Muscle layer of colon (tissue), 2 donors: ENCODE measurements around the gene SDF4.

Experiments
- H3K27ac ChIP-seq: one replicate; pipeline ENCODE4 v1.7.0; 2013; ENCODE audit warnings: low read depth, mild to moderate bottlenecking, low read length, moderate library complexity
- H3K27me3 ChIP-seq, 2 donors: one replicate each; pipeline ENCODE4 v1.7.0; 2013; ENCODE audit warnings: low read length in 2 of 2, mild to moderate bottlenecking in 2 of 2; ENCODE audit not compliant: insufficient read depth in 2 of 2, control insufficient read depth in 1 of 2
- H3K36me3 ChIP-seq: one replicate; pipeline ENCODE4 v1.7.0; 2013; ENCODE audit warnings: mild to moderate bottlenecking, low read length; ENCODE audit not compliant: insufficient read depth
- H3K4me1 ChIP-seq: one replicate; pipeline ENCODE4 v1.7.0; 2013; ENCODE audit warnings: mild to moderate bottlenecking, low read length; ENCODE audit not compliant: insufficient read depth
- H3K4me3 ChIP-seq, 2 donors: one replicate each; pipeline ENCODE4 v1.7.0; 2013; ENCODE audit warnings: low read length in 2 of 2, low read depth in 1 of 2, mild to moderate bottlenecking in 1 of 2, moderate library complexity in 1 of 2
- H3K9ac ChIP-seq: one replicate; pipeline ENCODE4 v1.7.0; 2013; ENCODE audit warnings: low read length
- H3K9me3 ChIP-seq: one replicate; pipeline ENCODE4 v1.7.0; 2013; ENCODE audit warnings: mild to moderate bottlenecking, low read length
- donor health status: abdominal sarcoma.
- donor health status: Adenocarcinoma of cecum.

Gene SDF4

GRCh38 chr1:1183221-1183747, 48.5 kb downstream of the SDF4 start:
- Histone ChIP-seq H3K4me1 (no peaks in the 10 kb centered on the region), H3K27me3 (peaks cover 0 to 31% of the 10 kb centered on the region in 2 donors), H3K9ac (no peak overlapping the region), H3K9me3 (no peaks in the 10 kb centered on the region), H3K4me3 (no peak overlapping the region), H3K27ac (no peak overlapping the region), H3K36me3 (no peaks in the 10 kb centered on the region)

GRCh38 chr1:1182491-1183220, 49.1 kb downstream of the SDF4 start:
- H3K27ac ChIP-seq: no peak overlapping the region
- H3K9me3 ChIP-seq: no peaks in the 10 kb centered on the region
- peaks cover 3 to 31% of the 10 kb centered on the region in 2 donors for H3K27me3 ChIP-seq
- H3K9ac ChIP-seq: no peak overlapping the region
- H3K4me1 ChIP-seq: no peaks in the 10 kb centered on the region
- H3K36me3 ChIP-seq: no peaks in the 10 kb centered on the region
- no peak overlapping the region for H3K4me3 ChIP-seq

GRCh38 chr1:1181938-1182410, 49.8 kb downstream of the SDF4 start:
- Histone ChIP-seq H3K9me3 (no peaks in the 10 kb centered on the region), H3K36me3 (no peaks in the 10 kb centered on the region), H3K27ac (no peak overlapping the region), H3K27me3 (peaks cover 7 to 32% of the 10 kb centered on the region in 2 donors), H3K4me3 (no peak overlapping the region), H3K4me1 (no peaks in the 10 kb centered on the region), H3K9ac (no peak overlapping the region)

- H3K36me3 ChIP-seq: no peaks in the 10 kb centered on the region
- no peak overlapping the region for H3K4me3 ChIP-seq
- H3K4me1 ChIP-seq: no peaks in the 10 kb centered on the region
- H3K9ac ChIP-seq: no peak overlapping the region
- H3K27ac ChIP-seq: no peak overlapping the region
- H3K9me3 ChIP-seq: no peaks in the 10 kb centered on the region
- peaks cover 7 to 39% of the 10 kb centered on the region in 2 donors for H3K27me3 ChIP-seq
These were observed 50.5 kb downstream of the SDF4 start for GRCh38 chr1:1181129-1181937.

GRCh38 chr1:1179983-1180861, 51.6 kb downstream of the SDF4 start:
- Histone ChIP-seq H3K27ac (no peak overlapping the region), H3K4me3 (no peak overlapping the region), H3K36me3 (no peaks in the 10 kb centered on the region), H3K9ac (no peak overlapping the region), H3K4me1 (no peaks in the 10 kb centered on the region), H3K9me3 (no peaks in the 10 kb centered on the region), H3K27me3 (peaks cover 7 to 48% of the 10 kb centered on the region in 2 donors)

- Histone ChIP-seq H3K36me3 (no peaks in the 10 kb centered on the region), H3K4me3 (no peak overlapping the region), H3K27me3 (peaks cover 7 to 50% of the 10 kb centered on the region in 2 donors), H3K27ac (no peak overlapping the region), H3K9ac (no peak overlapping the region), H3K9me3 (no peaks in the 10 kb centered on the region), H3K4me1 (no peaks in the 10 kb centered on the region)
These were observed 52.3 kb downstream of the SDF4 start for GRCh38 chr1:1179346-1179982.

- no peaks in the 10 kb centered on the region for H3K36me3 ChIP-seq
- no peak overlapping the region for H3K4me3 ChIP-seq
- H3K9me3 ChIP-seq: no peaks in the 10 kb centered on the region
- H3K27ac ChIP-seq: no peak overlapping the region
- H3K27me3 ChIP-seq: peaks cover 7 to 56% of the 10 kb centered on the region in 2 donors
- H3K4me1 ChIP-seq: no peaks in the 10 kb centered on the region
- no peak overlapping the region for H3K9ac ChIP-seq
These were observed 52.9 kb downstream of the SDF4 start for GRCh38 chr1:1178794-1179331.

- Histone ChIP-seq H3K9me3 (no peaks in the 10 kb centered on the region), H3K27ac (no peak overlapping the region), H3K4me3 (no peak overlapping the region), H3K9ac (no peak overlapping the region), H3K4me1 (no peaks in the 10 kb centered on the region), H3K27me3 (peaks cover 7 to 60% of the 10 kb centered on the region in 2 donors), H3K36me3 (no peaks in the 10 kb centered on the region)
These were observed 54.2 kb downstream of the SDF4 start for GRCh38 chr1:1177452-1178206.

- H3K27me3 ChIP-seq: peaks cover 7 to 58% of the 10 kb centered on the region in 2 donors
- no peak overlapping the region for H3K27ac ChIP-seq
- H3K36me3 ChIP-seq: no peaks in the 10 kb centered on the region
- H3K9ac ChIP-seq: no peak overlapping the region
- H3K4me3 ChIP-seq: no peak overlapping the region
- H3K9me3 ChIP-seq: no peaks in the 10 kb centered on the region
- no peaks in the 10 kb centered on the region for H3K4me1 ChIP-seq
These were observed 54.9 kb downstream of the SDF4 start for GRCh38 chr1:1176931-1177330.
